Lung (tissue), 12 donors: Measurements from ENCODE around the gene LDLRAD4. TPM values are rescaled to one million over a fixed set of nuclear protein-coding genes. Genes with fewer than 3 reads are reported as not detected.

Source experiments
- ATAC-seq: fragments of 200-7000 bp; cut with Tn5 transposase; one replicate; pipeline ENCODE4 v1.9.1; 2020; ENCODE audit warnings: moderate number of reproducible peaks; ENCODE audit not compliant: insufficient read depth, low FRiP score
- DNase-seq, 3 donors: peaks; one replicate each; pipeline ENCODE4 v3.0.0-alpha.2; 2013 to 2017
- H3K27ac ChIP-seq, 2 donors: one replicate each; pipeline ENCODE4 v1.5.1; 2013; ENCODE audit warnings: mild to moderate bottlenecking in 2 of 2, moderate library complexity in 2 of 2, control low read depth in 1 of 2, inconsistent platforms in 1 of 2, low read depth in 1 of 2, low read length in 1 of 2
- H3K27me3 ChIP-seq, 3 donors: one replicate each; pipeline ENCODE4 v1.5.1; 2013; ENCODE audit warnings: low read length in 2 of 3; ENCODE audit not compliant: control insufficient read depth in 3 of 3, insufficient read depth in 3 of 3
- H3K36me3 ChIP-seq, 4 donors: one replicate each; pipeline ENCODE4 v1.5.1; 2013; ENCODE audit warnings: low read length in 4 of 4, mild to moderate bottlenecking in 1 of 4, moderate library complexity in 1 of 4; ENCODE audit not compliant: control insufficient read depth in 4 of 4, insufficient read depth in 4 of 4
- H3K4me1 ChIP-seq, 5 donors: one replicate each; pipeline ENCODE4 v1.5.1; 2013; ENCODE audit warnings: low read length in 5 of 5, mild to moderate bottlenecking in 2 of 5, moderate library complexity in 1 of 5; ENCODE audit not compliant: control insufficient read depth in 5 of 5, insufficient read depth in 5 of 5
- H3K4me3 ChIP-seq: one replicate; pipeline ENCODE4 v1.5.1; 2013; ENCODE audit warnings: mild to moderate bottlenecking, control low read depth, moderate library complexity
- H3K9ac ChIP-seq, 2 donors: one replicate each; pipeline ENCODE4 v1.5.1; 2013; ENCODE audit warnings: low read length in 2 of 2, control low read depth in 1 of 2; ENCODE audit not compliant: insufficient read depth in 1 of 2
- H3K9me3 ChIP-seq, 4 donors: one replicate each; pipeline ENCODE4 v1.5.1; 2013; ENCODE audit warnings: low read length in 3 of 4, mild to moderate bottlenecking in 1 of 4, moderate library complexity in 1 of 4; ENCODE audit not compliant: control insufficient read depth in 4 of 4, insufficient read depth in 3 of 4
- WGBS, 2 donors: extraction: QIAGEN DNeasy Blood & Tissue Kit; methylation state at CpG; one replicate each; pipeline ENCODE4 v1.1.7; 2013; 5-methylcytosine and 5-hydroxymethylcytosine counted together
- polyA plus RNA-seq, 2 donors: library from polyadenylated mRNA; stranded (reverse); fragments of 200-250 nt; gene quantifications; one replicate each; pipeline ENCODE4 v1.2.1, GENCODE V29; 2013
- total RNA-seq, 2 donors: library from RNA; depleted of rRNA in 1 of 2; stranded (reverse); fragments of >200 nt in 1 of 2; gene quantifications; one replicate each; pipeline ENCODE4 v1.2.1, GENCODE V29; 2014 to 2021
- TF ChIP-seq, protein P1 (sequence below): IDR thresholded peaks from 2 replicates; pipeline ENCODE4 v1.5.1; 2012; ENCODE audit warnings: mild to moderate bottlenecking; ENCODE audit errors: control extremely low read depth, extremely low read depth
- donor health status: control.
- donor health status: control.
- donor health status: Bipolar disorder and iron deficiency.
- donor health status: healthy.
- donor health status: DM: yes; HTN: yes; CAD: no.

Gene LDLRAD4
- total and polyA plus RNA-seq, 4 donors = 3.2 to 62.4 (median 19.9) TPM

- Histone ChIP-seq H3K9ac (no peak overlapping the region), H3K27ac (no peak overlapping the region), H3K36me3 (no peaks in the 10 kb centered on the region), H3K9me3 (peaks cover 0 to 2% (median 0%) of the 10 kb centered on the region in 4 donors), H3K27me3 (no peaks in the 10 kb centered on the region), H3K4me3 (no peak overlapping the region), H3K4me1 (no peaks in the 10 kb centered on the region)
- WGBS, 2 donors = 85 to 88% methylated on average over 4 of the region's 4 CpGs
- ATAC-seq (no peak), DNase-seq (no peak)
- TF ChIP-seq, protein P1, sequence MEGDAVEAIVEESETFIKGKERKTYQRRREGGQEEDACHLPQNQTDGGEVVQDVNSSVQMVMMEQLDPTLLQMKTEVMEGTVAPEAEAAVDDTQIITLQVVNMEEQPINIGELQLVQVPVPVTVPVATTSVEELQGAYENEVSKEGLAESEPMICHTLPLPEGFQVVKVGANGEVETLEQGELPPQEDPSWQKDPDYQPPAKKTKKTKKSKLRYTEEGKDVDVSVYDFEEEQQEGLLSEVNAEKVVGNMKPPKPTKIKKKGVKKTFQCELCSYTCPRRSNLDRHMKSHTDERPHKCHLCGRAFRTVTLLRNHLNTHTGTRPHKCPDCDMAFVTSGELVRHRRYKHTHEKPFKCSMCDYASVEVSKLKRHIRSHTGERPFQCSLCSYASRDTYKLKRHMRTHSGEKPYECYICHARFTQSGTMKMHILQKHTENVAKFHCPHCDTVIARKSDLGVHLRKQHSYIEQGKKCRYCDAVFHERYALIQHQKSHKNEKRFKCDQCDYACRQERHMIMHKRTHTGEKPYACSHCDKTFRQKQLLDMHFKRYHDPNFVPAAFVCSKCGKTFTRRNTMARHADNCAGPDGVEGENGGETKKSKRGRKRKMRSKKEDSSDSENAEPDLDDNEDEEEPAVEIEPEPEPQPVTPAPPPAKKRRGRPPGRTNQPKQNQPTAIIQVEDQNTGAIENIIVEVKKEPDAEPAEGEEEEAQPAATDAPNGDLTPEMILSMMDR = no peak
Observed at GRCh38 chr18:13285874-13286273, 67.3 kb downstream of the LDLRAD4 start.

DNA sequence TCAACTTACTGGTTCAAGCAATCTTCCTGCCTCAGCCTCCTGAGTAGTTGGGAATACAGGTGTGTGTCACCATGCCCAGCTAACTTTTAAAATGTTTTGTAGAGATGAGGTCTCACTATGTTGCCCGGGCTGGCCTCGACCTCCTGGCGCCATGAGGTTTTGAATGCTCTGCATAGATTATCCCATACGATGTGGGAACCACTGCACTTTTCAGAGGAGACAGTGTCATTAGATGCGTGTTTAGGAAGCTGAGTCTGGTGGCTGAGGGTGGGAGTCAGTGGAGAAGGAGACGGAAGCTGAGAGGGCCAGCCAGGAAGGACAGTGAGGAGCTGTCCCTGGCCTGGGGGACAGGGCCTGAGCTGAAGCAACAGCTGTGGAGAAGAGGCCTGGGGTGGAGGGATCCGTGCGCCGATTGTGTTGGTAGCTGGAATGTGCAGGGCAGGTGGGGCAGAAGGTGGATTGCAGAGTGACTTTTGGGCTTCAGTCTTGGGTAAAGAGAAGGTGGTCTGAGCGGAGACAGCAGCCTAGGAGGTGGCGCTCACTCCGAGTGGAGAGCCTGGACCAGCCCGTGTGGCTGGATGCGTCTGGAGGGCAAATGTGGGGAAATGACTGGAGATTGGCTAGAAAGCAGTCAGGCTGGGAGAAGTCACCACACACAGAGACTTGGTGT lies 68.0 kb downstream of the LDLRAD4 start:
- 97 to 98% methylated on average over 14 of the region's 14 CpGs for WGBS, 2 donors
- Histone ChIP-seq H3K4me3 (no peak overlapping the region), H3K36me3 (no peaks in the 10 kb centered on the region), H3K27me3 (no peaks in the 10 kb centered on the region), H3K27ac (no peak overlapping the region), H3K9me3 (peaks cover 0 to 2% (median 0%) of the 10 kb centered on the region in 4 donors), H3K4me1 (no peaks in the 10 kb centered on the region), H3K9ac (no peak overlapping the region)
- TF ChIP-seq, protein P1 = no peak
- DNase-seq (no peak), ATAC-seq (no peak)

DNA sequence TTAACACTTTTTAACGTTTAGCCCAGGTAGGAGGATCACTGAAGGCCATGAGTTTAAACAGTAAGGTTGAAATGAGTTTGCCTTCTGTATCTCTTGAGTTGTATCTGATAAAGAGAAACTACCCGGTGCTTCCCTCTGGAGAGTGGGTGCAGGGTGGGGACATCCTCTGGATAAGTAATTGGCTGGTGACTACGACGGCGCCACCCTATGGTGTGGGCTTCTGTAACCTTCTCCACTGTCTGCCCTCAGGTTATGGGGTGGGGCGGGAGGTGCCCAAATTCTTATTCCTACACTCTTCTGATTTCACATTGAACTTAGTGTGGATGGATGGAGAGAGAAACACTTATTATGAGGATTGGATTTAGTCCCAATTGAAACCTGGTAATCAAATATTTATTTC lies 68.8 kb downstream of the LDLRAD4 start:
- Histone ChIP-seq H3K36me3 (no peaks in the 10 kb centered on the region), H3K4me1 (peaks cover 0 to 2% (median 0%) of the 10 kb centered on the region in 5 donors), H3K9me3 (peaks cover 0 to 2% (median 0%) of the 10 kb centered on the region in 4 donors), H3K27me3 (no peaks in the 10 kb centered on the region), H3K9ac (no peak overlapping the region), H3K27ac (no peak overlapping the region), H3K4me3 (no peak overlapping the region)
- TF ChIP-seq, protein P1 = no peak
- no peak for DNase-seq
- ATAC-seq = no peak
- 82 to 85% methylated on average over 6 of the region's 6 CpGs for WGBS, 2 donors
